ENCODE measurements around the gene PCGF2.

Gene PCGF2

DNA sequence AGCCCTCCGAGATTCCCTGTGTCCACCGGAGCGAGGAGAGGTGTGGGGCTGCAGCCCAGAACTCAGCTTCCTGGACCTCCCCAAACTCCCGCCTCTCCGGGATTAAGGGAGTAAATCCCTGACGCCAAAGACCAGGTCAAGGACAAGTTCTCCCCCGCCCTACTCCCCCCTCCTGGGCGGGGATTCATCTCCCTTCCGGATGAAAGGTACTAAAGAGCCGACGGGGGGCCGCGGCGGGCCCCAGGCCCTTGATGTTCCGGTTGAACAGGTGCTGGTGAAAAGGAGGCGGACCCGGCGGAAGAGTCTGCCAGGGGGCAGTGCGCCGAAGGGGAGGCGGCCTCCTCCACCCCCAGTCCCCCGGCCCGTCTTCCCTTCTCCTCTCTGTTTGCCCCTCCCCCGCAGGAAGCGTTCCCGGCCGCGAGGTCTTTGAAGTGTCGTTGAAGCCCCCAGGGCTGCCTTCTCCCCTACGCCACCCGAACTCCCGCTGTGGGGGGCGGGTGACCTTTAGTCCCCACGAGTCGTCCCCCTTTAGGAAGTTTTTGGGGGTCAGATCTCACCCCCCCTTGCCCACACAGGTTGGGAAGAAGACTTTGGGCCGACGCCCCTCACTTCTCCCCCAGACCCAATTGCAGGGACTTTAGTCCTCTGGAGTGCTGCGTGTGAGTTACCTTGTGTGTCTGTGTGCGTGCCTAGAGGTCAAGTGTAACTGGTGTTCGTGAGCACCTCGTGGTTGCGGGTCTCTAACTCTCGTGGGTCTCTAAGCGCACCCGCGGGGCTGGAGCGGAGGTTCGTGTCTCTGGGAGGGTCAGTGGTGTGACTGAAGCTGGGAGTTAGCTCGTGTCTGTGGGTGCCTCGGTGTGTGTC lies 44.2 kb downstream of the PCGF2 start:
- DNase-seq (ENCODE audit: low read depth in 2 of 2): peak; percentile 32 to 42

DNA sequence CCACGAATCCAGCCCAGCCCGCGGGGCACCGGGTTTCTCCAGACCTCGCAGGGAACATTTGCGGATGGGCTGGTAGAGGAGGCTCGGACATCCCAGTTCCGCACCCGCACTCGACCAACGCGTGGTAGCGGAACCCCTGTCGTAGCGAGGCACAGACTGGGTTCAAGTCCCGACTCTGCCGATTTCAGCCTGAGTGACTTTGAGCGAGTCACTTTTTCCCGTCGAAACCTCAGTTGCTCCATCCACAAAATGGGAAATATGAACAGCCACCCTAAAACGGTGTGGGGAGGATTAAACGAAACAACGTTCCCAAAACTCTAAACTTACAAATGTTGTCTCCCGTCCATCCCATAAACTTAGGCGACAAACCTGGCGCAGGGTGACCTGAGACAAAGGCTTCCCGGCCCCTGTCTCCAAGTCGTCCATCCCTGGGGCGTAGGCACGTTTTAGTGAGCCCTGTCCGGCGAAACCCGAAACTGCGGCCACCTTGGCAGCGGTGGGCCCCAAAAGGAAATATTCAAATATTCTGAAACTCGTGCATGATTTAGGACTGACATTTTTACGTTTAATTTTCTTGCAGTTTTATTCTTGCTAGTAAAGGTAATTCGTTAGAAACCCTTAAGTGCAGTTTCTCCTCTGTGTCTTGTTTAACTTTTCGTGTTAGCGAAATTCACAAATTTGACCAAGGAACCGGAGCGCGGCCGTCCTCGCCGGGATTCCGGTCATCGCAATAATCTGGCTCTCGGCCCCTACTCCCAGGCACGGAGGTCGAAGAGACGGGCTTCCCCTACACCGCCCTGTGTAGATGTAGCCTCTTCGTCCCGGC lies 45.0 kb downstream of the PCGF2 start:
- DNase-seq (ENCODE audit: low read depth in 2 of 2): no peak

DNA sequence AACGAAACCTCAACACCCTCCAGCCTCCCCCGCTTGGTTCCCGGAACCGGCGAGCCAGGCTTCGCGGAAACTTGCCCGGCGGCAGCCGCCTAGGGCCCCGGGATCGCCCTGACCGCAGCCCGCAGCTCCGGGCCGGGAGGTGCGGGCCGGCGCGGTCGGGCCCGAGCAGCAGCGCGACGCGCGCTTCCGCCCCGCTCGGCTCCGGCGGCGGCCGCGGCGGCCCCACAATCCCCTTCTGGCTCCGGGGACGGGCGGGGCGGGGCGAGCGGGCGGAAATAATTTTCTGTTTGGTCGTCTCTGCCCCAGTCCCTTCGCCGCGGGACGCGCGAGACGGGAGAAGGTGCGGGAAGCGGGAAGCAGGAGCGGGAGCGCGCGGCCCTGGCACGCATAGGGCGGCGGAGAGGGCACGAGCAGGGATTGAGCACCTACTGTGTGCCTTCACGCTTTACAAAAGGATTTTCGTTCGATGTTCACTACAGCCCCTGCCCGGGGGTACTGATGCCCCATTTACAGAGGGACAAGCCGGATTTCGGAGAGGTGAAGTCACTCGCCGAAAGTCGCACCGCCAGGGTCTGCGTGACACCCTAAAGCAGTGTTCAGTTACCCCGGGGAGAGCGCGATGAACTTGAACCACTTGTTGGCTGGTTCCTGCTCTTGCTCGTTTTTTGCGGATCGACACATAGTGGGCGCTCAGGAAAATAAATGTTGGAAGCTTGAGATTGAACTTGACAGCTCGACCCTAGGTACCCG lies 45.8 kb downstream of the PCGF2 start:
- DNase-seq (ENCODE audit: low read depth in 2 of 2): peak; percentile 64 to 69

DNA sequence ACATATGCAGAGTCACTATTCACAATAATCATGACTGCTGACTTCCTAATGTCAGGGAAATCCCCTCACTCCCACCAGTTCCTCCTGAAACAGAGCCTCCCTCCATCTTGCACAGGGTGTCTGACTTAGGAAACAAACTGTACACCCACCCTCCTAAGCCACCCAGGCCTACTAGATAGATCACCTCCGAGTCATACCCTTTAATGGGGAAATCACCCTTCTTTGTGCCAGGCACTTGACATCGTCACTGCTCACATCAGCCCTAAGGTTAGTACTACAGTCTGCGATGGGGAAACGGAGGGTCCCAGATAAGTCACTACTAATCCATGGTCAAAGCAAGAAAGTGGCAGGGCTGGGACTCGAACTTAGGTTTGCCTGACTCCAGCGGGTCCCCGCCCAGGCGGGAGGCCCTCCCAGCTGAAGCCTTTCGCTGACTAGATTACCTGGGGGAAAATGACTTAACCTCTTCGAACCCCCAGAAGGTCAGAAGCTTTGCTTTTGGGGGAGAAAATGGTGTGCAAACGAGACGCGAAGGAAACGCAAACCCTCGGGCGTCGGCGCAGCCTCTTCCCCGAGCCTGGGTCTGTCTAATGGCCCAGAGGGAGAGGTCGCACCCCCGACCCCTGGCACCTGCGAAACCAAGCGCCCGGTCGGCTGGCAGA lies 46.5 kb downstream of the PCGF2 start:
- DNase-seq (ENCODE audit: low read depth in 2 of 2): peak in 1 of 2 donors; percentile 40

DNA sequence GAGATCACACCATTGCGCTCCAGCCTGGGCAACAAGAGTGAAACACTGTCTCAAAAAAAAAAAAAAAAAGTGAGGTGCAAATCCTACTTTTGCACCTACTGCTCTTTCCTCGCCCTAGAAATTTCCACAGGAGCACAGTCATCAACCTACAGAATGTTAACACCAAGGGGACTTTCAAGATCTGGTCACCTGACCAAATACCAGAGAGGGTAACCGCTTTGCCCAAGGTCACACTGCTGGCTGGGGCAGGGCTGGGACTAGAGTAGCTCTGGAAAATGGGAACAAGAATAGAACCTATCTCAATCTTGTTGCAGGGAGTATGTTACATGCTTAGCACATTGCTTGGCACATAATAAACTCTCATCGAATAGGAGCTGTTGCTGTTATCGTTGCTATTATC lies 49.4 kb downstream of the PCGF2 start:
- DNase-seq (ENCODE audit: low read depth in 2 of 2): no peak

DNA sequence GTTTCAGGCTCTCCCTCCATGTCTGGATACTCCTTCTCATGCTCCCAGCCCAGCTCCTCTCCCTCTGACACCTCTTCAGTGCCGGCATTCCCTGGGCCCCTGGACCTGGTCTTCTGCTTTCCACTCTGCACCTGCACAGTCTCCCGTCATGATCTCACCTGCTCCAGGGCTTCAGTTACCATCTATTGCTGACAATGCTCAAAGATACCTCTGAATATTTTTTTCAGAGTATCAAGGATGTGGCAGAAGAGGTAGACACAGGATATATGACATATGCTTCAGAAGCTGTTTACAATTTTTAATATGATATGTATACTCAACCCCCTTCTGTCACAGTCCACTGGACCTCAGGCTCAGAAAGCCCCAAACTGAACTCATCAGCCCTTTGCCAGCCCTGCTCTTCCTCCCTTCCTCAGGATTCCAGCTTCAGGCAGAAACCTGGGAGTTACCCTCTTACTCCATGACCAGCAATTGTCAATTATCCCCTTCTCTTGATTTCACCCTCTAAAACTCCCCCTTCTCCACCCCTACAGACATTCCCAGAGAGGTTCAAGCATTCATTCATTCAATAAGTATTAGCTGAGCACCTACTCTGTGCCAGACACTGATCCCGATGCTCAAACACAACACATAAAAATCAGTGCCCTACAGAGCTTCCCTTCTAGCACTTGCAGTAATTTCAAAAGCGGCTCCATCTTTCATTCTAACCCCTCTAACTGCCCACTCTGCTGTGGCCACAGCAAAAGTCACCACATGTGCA lies 50.9 kb downstream of the PCGF2 start:
- DNase-seq (ENCODE audit: low read depth in 2 of 2): no peak

DNA sequence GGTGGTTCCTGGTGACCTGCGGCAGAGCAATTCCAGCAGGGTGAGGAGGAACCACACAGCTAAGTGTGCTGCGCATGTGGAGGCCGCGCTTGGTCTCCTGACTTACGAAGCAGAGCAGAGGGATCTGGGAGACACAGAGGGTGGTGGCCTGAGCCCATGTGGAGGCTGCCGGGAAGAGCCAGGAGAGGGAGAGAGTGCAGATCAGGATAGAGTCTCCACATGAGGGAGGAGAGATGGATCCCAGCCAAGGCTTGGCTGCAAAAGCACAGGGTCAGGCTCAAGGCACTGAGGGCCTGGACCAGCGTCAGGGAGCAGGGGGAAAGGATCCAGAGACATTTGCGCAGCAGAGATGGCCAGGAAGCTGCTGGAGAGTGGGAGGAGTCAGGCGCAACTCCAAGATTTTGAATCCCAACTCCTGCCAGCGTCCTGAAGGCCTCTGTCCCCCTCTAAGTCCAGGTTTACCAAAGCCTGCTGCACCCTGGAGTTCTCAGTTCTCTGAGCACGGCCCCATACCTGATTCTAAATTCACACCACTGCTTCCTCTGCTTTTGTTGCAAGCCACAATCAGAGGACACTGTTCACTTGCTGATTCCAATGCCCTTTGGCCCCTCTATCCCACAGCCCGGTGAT lies 54.3 kb downstream of the PCGF2 start:
- no peak for DNase-seq (ENCODE audit: low read depth in 2 of 2)

DNA sequence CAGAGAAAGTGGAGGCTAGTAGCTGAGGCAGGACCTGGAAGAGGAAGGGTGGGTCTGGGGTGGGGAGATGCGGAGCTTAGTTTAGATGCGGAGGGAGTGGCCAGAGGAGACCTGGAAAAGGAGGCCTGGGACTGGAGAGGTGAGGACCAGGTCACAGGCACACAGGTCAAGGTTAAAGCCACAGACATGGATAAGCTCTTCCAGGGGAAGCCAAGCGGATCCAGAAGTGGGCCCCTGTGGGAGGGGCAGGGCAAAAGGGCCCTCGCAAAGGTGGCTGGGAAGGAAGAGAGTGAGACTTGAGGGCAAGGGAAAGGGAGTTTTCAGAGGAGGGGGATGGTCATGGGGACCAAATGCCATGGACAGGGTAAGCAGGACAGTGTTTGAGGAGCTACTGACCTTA lies 57.0 kb downstream of the PCGF2 start:
- DNase-seq (ENCODE audit: low read depth in 2 of 2): no peak

DNA sequence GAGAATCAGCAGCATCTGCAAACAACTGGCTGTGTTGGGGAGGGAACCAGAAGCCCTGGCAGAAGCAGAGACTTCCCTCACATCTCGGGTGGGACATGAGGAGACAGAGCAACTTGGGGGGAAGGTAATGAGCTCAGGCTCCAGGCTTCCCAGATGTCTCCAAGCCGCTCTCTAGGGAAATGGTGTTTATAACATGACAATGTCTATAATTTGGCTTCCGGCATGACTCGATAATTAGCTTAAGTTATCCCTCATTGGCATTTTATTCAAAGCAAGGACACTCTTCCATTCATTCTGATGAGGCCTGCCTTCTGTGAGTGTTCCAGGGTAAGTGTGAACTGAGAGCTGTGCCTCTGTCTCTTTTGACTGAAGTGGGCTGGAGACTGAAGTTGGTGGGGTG lies 57.8 kb downstream of the PCGF2 start:
- DNase-seq (ENCODE audit: low read depth in 2 of 2): no peak

DNA sequence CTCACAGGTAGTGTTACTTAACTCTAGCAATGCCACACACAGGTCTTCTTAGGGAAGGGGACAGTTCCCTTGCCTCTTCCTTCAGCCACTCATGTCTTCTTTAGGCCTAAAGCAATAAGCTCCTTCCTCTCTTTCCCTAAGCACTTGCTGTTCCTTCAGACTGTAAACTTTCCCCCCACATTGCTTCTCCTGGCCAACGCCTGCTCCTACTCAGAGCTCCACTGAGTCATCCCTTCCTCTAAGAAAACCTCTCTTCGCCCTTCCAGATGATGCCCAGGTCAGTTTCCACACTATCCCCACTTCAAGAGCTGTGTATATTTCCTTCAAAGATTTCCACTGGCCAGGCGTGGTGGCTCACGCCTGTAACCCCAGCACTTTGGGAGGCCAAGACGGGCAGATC lies 60.9 kb downstream of the PCGF2 start:
- DNase-seq (ENCODE audit: low read depth in 2 of 2): no peak

DNA sequence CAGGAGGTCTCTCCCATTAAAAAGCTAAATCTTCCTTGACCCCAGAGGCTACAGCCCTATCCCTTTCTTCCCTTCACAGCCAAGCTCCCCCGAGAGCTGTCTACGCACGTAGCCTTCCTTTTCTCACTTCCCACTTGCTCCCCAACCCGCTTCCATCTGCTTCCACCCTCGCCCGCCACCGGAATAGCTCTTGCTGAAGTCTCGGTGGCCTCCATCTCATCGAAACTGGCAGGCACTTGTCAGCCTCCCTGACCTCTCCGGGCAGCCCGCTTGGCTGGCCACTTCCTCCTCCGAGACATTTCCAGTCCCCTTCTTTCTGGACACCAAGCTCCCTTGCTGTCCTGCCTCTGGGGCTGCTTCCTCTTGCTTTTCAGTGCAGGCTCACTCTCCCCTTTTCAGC lies 62.6 kb downstream of the PCGF2 start:
- no peak for DNase-seq (ENCODE audit: low read depth in 2 of 2)

Data from stimulated activated CD8-positive, alpha-beta memory T cell treated with anti-CD3 and anti-CD28 coated beads, Interleukin-7, amount 100 ng/mL, for 1 hour (primary cell).